ENCODE measurements around the gene IGF1.

IGF1 gene

GRCh38 chr12:102480406-102480805 lies at the start of gene IGF1:
TSS of gene IGF1 (minus strand) at chr12:102480563. CDS start at chr12:102480381, 182 bp downstream.
- DNase-seq (ENCODE audit: low read depth in 2 of 2), result no peak

DNA sequence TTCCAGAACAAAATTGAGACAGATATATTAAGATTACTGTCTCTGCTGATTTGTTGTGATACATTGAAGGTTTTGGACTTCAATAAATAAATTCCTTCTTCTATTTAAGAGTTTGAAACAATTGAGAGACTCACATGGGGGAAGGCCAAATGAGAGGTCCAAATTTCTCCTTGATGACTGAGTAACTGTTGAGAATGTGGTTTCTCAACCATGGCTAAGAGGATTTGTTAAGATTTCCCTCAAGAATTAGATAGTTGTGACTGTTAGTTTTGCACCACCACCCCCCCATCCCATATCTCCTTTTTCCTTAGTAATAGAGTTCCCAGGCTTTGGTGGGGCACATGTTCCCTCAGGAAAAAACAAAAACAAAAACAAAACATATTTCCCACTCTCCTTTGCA lies 47.7 kb upstream of the IGF1 start:
- DNase-seq (ENCODE audit: low read depth in 2 of 2), result no peak

DNA sequence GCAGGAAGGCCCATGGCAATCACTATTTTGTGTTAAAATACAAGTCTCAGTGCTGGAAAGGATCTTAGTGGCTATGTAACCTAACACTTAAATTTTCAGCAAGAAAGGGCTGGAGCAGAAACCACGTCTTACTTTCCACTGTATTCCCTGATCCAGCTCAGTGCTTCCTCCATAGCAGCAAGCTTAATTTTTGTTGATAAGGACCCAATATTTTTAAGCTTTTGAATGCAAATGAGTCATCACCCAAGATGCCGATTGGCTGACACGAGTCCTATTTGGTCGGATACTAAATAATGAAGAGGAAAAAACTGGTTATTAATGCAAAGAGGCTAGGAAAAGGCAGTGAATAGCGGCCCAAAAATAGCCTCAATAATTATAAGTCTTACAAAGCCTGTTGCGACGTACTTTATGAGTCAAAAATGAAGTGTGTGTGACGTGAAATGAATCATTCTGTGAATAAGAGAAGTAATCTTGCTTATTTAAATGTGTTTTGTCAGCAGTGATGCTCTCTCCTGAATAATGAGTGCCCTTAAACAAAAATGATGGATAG lies 46.9 kb upstream of the IGF1 start:
- DNase-seq (ENCODE audit: low read depth in 2 of 2), result no peak

- no peak for DNase-seq (ENCODE audit: low read depth in 2 of 2)
Observed at GRCh38 chr12:102526656-102527055, 46.3 kb upstream of the IGF1 start.

DNA sequence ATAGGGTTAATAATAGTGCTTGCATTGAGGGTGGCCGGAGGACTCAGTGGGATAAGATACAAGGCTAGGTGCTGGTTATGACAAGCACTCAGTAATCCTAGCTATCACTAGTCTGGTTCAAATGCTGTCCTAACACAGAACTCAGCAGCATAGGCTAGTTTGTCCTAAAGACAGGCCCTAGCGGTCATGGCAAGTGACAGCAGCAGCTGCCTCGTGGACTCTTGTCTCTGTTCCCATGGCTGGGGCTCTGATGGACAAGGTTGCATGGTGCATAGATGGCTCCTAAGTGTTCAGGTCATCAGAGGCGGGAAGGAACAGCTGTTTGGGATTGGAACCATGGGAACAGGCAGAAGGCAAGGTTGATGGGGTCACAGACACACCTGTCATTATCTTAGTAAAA lies 42.4 kb upstream of the IGF1 start:
- DNase-seq (ENCODE audit: low read depth in 2 of 2), result no peak

DNA sequence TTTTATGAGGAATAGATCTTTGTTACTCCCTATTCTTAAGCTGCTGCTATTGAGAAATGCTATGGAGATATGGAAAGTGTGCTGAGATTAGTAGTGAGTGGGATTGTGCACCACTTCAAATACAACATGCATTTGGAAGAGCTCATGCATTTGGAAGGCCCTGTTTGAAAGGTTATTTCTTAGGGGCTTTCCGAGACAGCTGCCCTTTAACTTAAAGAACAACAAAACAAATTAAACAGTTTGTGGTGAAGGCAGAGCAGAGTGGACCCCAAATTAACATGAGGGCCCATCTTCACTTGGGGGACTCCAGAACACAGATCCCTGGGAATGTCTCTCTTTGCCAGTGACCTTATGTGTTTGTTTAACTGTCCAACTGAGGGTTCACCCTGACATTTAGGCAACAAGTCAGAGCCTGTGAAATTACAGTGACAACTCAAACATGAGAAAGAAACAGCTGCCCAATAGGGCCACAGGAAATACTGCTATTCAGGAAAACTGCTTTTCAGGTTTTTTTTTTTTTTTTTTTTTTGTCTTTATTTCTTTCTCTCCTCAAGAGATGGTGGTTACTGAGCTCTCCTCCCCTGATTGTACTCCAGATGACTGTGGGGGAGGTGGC lies 41.4 kb upstream of the IGF1 start:
- no peak for DNase-seq (ENCODE audit: low read depth in 2 of 2)

DNA sequence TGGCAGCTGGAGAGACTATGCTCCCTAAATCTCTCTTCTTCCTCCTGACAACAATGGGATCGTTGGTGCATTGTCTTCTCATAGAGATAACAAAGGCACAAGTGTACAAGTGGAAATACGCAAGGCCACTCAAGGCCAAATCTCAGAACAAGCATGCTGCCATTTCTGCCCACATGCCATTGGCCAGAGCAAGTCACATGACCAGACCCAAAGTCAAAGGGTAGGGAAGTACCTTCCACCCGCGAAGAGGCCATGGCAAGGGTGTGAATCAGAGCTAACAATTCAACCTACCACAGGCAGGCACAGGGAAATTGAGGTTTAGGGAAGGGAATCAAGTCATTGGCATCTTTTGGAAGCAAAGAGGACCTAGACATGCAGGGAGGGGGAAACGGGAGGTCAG lies 38.5 kb upstream of the IGF1 start:
- DNase-seq (ENCODE audit: low read depth in 2 of 2), result no peak

GRCh38 chr12:102514696-102515095 lies 34.3 kb upstream of the IGF1 start:
- no peak for DNase-seq (ENCODE audit: low read depth in 2 of 2)

DNA sequence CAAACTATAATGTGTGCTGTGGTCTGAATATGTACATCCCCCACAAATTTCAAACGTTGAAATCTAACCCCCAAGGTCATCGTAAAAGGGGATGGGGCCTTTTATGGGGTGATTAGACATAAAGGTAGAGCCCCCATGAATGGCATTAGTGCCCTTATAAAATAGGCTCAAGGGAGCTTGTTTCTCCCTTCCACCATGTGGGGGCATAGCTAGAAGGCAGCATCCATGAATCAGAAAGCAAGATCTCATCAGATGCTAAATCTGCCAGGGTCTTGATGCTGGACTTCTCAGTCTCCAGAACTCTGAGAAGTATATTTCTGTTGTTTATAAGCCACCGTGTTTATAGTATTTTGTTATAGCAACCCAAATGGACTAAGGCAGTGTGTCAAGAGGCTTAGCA lies 33.4 kb upstream of the IGF1 start:
- DNase-seq (ENCODE audit: low read depth in 2 of 2), result no peak

GRCh38 chr12:102513272-102513671 lies 32.9 kb upstream of the IGF1 start:
- DNase-seq (ENCODE audit: low read depth in 2 of 2), result no peak

DNA sequence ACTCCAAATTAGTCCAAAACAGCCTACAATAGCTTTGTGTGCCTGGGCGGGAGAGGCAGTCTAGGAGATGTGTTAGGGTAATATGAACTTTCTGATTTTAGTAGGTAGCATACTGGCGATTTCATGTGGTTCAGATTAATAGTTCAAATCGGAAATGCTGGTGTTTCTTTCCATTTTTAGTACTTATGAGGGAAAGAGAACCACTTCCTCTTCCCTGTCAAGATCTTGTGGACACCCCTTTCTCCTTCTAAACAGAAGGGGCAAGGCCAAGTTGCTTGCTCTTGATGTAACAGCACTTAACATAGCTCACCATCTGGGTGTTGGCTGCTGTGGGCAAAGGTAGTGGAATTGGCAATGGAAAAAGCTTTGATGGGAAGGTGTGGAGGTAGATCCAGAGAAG lies 32.2 kb upstream of the IGF1 start:
- DNase-seq (ENCODE audit: low read depth in 2 of 2), result no peak

DNA sequence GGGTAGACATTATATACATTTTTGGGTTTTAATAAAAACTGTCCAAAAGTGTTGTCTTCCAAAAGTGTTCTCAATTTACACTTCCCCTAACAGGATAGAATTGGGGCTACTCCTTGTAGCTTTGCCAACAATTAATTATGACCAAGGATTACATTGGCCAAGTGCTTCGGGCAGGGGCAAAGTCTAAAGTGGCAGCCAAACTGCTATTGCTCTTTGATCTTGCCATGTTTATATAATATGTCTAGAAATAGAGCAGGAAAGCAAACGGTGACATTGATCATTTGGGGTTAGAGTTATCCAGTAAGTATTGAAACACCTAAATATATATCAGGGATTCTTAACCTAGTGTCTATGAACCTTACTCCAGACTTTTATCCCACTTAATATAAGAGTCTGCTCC lies 31.2 kb upstream of the IGF1 start:
- DNase-seq (ENCODE audit: low read depth in 2 of 2), result no peak

- no peak for DNase-seq (ENCODE audit: low read depth in 2 of 2)
Observed at GRCh38 chr12:102510463-102510862, 30.1 kb upstream of the IGF1 start.

- DNase-seq (ENCODE audit: low read depth in 2 of 2), result no peak
Observed at GRCh38 chr12:102510031-102510430, 29.7 kb upstream of the IGF1 start.

DNA sequence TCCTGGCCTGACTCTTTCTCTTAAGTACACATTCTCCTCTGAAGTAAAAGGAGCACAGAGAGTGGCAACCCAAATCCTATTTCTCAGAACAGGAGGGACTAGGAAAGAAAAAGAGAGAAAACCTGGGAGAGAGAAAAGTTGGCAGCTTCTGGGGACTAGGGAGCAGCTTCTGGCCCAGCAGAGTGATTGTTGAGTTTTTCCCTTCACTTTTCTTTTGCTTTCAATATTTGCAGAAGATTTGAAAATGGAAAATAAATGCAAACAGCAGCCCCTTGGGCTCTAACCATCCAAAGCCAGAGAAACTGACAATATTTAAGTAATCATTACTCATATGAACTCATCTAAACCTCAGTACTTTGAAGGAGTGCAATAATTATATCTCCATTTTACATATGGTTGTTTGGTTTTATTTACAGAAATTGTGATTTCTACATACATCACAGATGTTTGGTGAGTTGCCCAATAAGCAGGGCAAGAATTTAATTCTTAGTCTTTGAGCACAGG lies 28.8 kb upstream of the IGF1 start:
- no peak for DNase-seq (ENCODE audit: low read depth in 2 of 2)

- no peak for DNase-seq (ENCODE audit: low read depth in 2 of 2)
Observed at GRCh38 chr12:102508052-102508451, 27.7 kb upstream of the IGF1 start.

GRCh38 chr12:102507301-102507700 lies 26.9 kb upstream of the IGF1 start:
- no peak for DNase-seq (ENCODE audit: low read depth in 2 of 2)

DNA sequence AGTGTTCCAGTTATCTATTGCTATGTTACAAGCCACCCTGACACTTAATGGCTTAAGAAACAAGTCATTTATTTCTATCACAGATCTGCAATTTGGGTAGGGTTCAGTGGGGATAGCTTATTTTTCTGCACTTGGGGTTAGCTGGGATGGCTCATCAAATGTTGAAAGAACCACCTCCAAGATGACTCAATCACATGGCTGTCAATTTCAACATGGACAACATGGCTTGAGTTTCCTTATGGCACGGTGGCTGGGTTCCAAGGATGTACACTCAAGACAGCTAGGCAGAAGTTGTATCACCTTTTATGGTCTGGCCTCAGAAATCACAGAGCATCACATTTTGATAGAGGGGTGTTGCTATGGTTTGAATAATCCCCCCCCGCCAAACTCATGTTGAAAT lies 24.5 kb upstream of the IGF1 start:
- DNase-seq (ENCODE audit: low read depth in 2 of 2), result no peak

DNA sequence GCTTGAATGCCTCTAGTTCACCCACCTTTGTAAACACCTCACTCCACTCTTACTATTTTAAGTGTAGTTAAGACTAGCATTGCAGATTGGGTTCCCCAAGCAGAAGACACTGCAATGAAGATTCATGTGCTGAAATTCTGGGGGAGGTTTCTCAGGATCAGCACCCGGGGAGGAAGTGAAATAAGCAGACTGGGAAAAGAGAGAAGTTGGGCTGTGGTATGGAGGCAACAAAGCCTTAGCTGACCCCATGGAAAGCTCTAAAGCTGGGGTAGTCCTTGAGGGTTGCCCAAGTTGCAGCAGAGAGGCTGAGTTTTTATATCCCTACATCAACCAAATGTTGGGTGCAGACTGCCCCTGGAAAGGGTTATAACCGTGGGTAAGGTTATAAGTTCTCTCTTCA lies 23.9 kb upstream of the IGF1 start:
- no peak for DNase-seq (ENCODE audit: low read depth in 2 of 2)

DNA sequence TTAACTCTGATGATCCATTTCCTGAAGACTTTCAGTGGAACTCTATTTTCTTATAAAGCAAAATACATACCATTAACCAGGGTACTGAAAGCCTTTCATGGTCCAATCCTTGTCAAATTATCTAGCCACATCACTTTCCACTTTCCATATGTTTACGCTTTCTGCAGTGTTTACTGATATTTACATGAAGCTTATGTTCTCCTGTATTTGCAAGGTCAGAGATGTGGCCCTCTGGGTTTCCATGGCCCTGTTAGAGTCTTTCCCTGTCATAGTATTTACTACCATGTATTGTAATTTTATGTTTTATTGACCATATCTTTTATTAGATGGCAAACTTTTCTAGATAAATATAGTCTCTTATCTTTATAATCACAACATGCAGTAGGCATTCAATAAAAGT lies 23.5 kb upstream of the IGF1 start:
- DNase-seq (ENCODE audit: low read depth in 2 of 2), result no peak

DNA sequence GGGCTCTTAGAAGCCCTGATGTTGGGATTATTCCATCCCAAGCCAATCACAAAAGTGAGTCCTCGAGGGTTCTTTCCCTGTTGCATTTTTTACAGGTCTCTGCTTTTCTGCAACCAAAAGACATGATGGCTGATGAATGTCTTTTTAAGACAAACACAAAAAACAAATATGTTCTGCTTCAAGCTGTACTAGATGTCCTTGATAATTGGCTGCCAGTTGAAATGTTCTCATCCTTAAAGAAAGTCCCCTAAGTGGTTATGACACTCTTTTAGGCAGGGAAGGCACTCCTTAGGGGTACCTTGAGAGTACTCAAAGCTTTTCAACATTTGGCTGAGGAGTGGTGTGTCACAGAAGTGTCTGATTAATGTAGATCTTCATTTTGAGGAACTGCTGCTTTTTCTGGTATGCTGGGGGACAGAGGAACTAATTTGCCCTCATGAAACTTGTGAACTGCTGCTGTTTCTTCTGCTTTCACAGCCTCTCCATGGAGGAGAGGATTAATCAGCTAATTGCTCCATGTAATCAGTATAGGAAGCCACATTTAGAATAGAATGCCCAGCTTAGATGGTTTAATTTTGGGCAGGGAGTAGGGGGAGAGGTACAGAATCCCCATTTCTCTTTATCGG lies 22.8 kb upstream of the IGF1 start:
- DNase-seq (ENCODE audit: low read depth in 2 of 2), result no peak

GRCh38 chr12:102501773-102502172 lies 21.4 kb upstream of the IGF1 start:
- DNase-seq (ENCODE audit: low read depth in 2 of 2), result no peak

DNA sequence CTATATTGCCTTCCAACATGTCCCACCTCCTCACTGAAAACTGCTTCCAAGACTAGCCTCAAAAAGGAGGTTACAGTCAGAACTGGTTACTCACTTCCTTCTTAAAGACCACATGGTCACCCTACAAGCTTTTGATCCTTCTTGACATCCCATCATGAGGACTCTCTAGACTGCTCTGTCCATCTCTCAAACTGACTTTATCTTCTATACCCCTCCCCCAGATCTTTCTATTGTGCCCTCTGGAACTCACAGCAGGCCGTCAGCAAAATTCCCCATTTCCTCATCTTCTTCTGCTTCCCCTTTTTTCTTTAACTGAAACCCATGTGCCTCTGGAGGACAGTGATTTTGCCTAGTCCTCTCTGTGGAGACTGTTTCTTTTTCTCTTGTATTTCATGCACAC lies 18.1 kb upstream of the IGF1 start:
- DNase-seq (ENCODE audit: low read depth in 2 of 2), result no peak

DNA sequence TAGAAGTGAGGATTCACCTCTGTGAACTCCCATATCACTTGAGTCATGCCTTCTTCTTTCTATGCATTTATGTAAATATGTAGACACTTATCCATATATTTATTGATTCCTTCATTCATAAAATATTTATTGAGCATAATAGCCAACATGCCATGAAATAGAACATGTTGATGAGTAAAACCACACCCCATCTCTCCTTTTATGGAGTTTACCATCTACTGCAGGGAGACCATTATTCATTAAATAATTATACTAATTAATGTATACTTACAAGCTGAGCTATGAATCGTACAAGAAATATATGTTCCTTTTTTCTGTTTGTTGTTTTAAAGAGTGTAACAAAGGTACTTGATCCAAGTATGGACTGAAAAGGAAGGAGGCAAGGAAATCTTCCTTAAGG lies 17.4 kb upstream of the IGF1 start:
- DNase-seq (ENCODE audit: low read depth in 2 of 2), result no peak
